PC-3 (cell line): Measurements from ENCODE around the gene HPDL. TPM values are rescaled to one million over a fixed set of nuclear protein-coding genes. Genes with fewer than 3 reads are reported as not detected.

ENCODE experiments used
- ATAC-seq: fragments of 200-7000 bp; cut with Tn5 transposase; 2 replicates; pipeline ENCODE4 v1.9.1; 2020; ENCODE audit warnings: mild to moderate bottlenecking, moderate library complexity
- BruUV-seq: library from RNA; stranded (reverse); fragments of 400-500 nt; replicated peaks from 2 replicates; lab custom pipeline; 2021; lab: Mats Ljungman, UMichigan
- CTCF ChIA-PET: fragments of 300-600 bp; sonication (Branson Sonifier 250); formaldehyde crosslinking; loops from one replicate; lab custom pipeline; 2022; ENCODE audit warnings: antibody characterized with exemption; lab: Charles Lee
- POLR2A ChIA-PET: fragments of 300-600 bp; sonication (Branson Sonifier 250); formaldehyde crosslinking; loops from one replicate; lab custom pipeline; 2022; ENCODE audit warnings: antibody characterized with exemption; ENCODE audit not compliant: unreplicated experiment; lab: Charles Lee
- DNase-seq: peaks from one replicate; pipeline ENCODE4 v3.0.0-alpha.2; 2015
- H2AFZ ChIP-seq: fragments of 300-600 bp; sonication (generic); 2 replicates; pipeline ENCODE4 v1.6.0; 2016; ENCODE audit warnings: antibody characterized with exemption, low read length
- H3F3A ChIP-seq: fragments of 300-600 bp; sonication (generic); one replicate; pipeline ENCODE4 v1.6.0; 2017; ENCODE audit warnings: antibody characterized with exemption, low read length, control low read depth, mild to moderate bottlenecking; ENCODE audit not compliant: unreplicated experiment
- H3K27ac ChIP-seq: fragments of 300-600 bp; sonication (generic); 2 replicates; pipeline ENCODE4 v1.5.1; 2016; ENCODE audit warnings: mild to moderate bottlenecking, low read length
- H3K27me3 ChIP-seq: fragments of 300-600 bp; sonication (generic); 2 replicates; pipeline ENCODE4 v1.6.1; 2016; ENCODE audit warnings: low read length, mixed read lengths
- H3K36me3 ChIP-seq: fragments of 300-600 bp; sonication (generic); 2 replicates; pipeline ENCODE4 v1.6.1; 2016; ENCODE audit warnings: low read depth, mixed run types, low read length, mixed read lengths
- H3K4me1 ChIP-seq: fragments of 300-600 bp; sonication (generic); 2 replicates; pipeline ENCODE4 v1.5.1; 2016; ENCODE audit warnings: low read length; ENCODE audit not compliant: insufficient read depth
- H3K4me2 ChIP-seq: fragments of 300-600 bp; sonication (generic); 2 replicates; pipeline ENCODE4 v1.6.0; 2016; ENCODE audit warnings: low read length
- H3K4me3 ChIP-seq: fragments of 300-600 bp; sonication (generic); 2 replicates; pipeline ENCODE4 v1.5.1; 2016; ENCODE audit warnings: mild to moderate bottlenecking, low read length, mixed read lengths
- H3K79me2 ChIP-seq: fragments of 300-600 bp; sonication (generic); 2 replicates; pipeline ENCODE4 v1.6.1; 2017; ENCODE audit warnings: low read length, mixed read lengths
- H3K9ac ChIP-seq: fragments of 300-600 bp; sonication (generic); 2 replicates; pipeline ENCODE4 v1.6.0; 2016; ENCODE audit warnings: mild to moderate bottlenecking, low read length
- H3K9me2 ChIP-seq: fragments of 300-600 bp; sonication (generic); replicated peaks from 2 replicates; pipeline ENCODE4 v1.6.1; 2016; ENCODE audit warnings: mixed run types, low read length, mixed read lengths
- H3K9me3 ChIP-seq: fragments of 300-600 bp; sonication (generic); 2 replicates; pipeline ENCODE4 v1.6.1; 2016; ENCODE audit warnings: low read length, mixed read lengths
- H4K20me1 ChIP-seq: fragments of 300-600 bp; sonication (generic); 2 replicates; pipeline ENCODE4 v1.6.1; 2016; ENCODE audit warnings: low read length, mixed read lengths
- EZH2 ChIP-seq: fragments of 300-600 bp; sonication (generic); IDR thresholded peaks from one replicate; pipeline ENCODE4 v1.6.1; 2017; ENCODE audit warnings: antibody characterized with exemption, mild to moderate bottlenecking, low read length; ENCODE audit not compliant: unreplicated experiment
- EZH2phosphoT487 ChIP-seq: fragments of 300-600 bp; sonication (generic); IDR thresholded peaks from 2 replicates; pipeline ENCODE4 v1.6.1; 2018; ENCODE audit warnings: mild to moderate bottlenecking, antibody characterized with exemption, low read length, borderline replicate concordance
- intact Hi-C: fragments of 100-400 bp; cut with micrococcal nuclease; formaldehyde crosslinking; loops from 2 replicates; pipeline ENCODE4 v1.9.0; 2023
- total RNA-seq: library from RNA; depleted of rRNA; stranded (reverse); fragments of >200 nt; gene quantifications from 2 replicates; pipeline ENCODE4 v1.2.3, GENCODE V29; 2014
- TF ChIP-seq, protein P1 (sequence below): fragments of 300-600 bp; sonication (generic); conservative IDR thresholded peaks from 2 replicates; pipeline ENCODE4 v1.5.1; 2017; ENCODE audit warnings: antibody characterized with exemption, low read depth, mild to moderate bottlenecking, low read length

Gene HPDL
- total RNA-seq, 1 experiment from 2014 or later = not detected

DNA sequence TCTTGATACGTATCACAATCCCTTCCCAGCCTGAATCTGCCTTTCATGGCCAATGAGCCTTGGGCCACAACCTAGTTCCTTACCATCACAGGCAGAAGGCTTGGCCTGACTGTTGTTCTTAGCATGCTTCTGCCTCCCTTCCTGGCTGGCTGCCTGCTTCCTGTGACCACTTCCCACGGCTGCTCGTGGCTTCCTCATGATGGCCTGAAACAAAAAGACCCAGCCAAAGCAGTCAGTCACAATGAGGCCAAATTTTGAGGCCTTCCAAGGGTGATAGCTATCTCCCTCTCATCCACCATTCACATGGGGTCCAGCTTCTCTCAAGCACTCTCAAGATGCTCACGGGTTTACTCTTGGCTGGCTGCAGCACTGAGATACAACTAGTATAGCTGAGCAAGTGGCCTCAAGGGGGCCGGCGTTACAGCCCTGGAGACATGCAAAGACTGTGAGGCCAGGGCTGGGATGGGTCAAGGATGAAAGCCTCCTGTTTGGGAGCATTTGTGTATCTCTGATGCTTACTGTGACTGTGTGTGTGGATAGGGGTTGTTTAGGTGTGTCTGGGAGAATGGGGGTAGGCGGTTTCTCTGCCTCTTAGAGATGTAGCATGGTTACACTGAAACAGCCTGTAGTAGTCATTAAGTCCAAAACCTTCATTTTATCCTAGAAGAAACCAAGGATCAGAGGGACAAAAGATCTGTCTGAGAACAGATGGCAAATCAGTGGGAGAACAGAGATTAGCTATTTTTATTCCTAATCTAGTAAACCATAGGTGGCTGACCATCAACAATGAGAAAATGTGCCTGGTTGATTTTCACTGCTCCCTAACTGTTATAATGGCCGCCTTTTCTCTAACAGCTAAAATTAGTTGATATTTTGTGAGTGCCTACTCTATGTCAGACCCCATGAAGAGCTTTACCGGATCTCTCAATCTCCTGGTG is 7.9 kb downstream of the HPDL start:
- intact Hi-C loops = no loop called here
- Histone ChIP-seq H3F3A (no peaks in the 10 kb centered on the region), H4K20me1 (no peaks in the 10 kb centered on the region), H3K36me3 (no peaks in the 10 kb centered on the region), H3K4me2 (no peak overlapping the region), H3K9me3 (no peaks in the 10 kb centered on the region), H3K79me2 (peaks cover 10% of the 10 kb centered on the region), H3K9ac (no peak overlapping the region), H3K4me3 (no peak overlapping the region), H3K4me1 (peaks cover 39% of the 10 kb centered on the region), H3K9me2 (no peaks in the 10 kb centered on the region), H2AFZ (no peak overlapping the region), H3K27me3 (no peaks in the 10 kb centered on the region), H3K27ac (peak overlapping the region; percentile 68)
- BruUV-seq = no TSS peak
- DNase-seq (peak; percentile 39), ATAC-seq (no peak)
- CTCF ChIA-PET = interaction anchor here (1.1 kb wide), 1 partner anchor 31 kb away, joined by 7 read pairs; no protein-coding TSS in a partner anchor
- POLR2A ChIA-PET = no interaction called here
- TF ChIP-seq, protein P1, sequence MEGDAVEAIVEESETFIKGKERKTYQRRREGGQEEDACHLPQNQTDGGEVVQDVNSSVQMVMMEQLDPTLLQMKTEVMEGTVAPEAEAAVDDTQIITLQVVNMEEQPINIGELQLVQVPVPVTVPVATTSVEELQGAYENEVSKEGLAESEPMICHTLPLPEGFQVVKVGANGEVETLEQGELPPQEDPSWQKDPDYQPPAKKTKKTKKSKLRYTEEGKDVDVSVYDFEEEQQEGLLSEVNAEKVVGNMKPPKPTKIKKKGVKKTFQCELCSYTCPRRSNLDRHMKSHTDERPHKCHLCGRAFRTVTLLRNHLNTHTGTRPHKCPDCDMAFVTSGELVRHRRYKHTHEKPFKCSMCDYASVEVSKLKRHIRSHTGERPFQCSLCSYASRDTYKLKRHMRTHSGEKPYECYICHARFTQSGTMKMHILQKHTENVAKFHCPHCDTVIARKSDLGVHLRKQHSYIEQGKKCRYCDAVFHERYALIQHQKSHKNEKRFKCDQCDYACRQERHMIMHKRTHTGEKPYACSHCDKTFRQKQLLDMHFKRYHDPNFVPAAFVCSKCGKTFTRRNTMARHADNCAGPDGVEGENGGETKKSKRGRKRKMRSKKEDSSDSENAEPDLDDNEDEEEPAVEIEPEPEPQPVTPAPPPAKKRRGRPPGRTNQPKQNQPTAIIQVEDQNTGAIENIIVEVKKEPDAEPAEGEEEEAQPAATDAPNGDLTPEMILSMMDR = no peak
- TF ChIP-seq EZH2 (no peak), EZH2phosphoT487 (no peak)

DNA sequence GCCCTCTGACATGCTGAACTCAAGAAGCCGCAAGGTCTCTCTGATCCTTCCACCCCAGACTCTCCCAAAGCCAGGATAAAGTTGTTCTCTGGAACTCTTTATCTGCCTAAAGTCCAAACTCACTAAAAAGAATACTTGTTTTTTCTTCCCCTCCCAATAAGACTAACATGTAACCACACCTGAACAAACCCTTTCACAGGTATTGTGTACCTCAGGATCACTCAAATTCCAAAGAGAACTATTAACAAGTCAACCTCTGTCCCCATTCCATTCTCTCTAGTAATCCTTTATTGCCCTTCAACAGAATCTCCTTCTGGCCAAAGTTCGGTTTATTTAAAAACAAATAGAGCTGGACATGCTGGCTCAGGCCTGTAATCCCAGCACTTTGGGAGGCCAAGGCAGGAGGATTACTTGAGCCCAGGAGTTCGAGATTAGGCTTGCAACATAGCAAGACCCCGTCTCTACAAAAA is 9.2 kb downstream of the HPDL start:
- Histone ChIP-seq H3K9ac (no peak overlapping the region), H3K4me1 (peaks cover 40% of the 10 kb centered on the region), H3K27me3 (no peaks in the 10 kb centered on the region), H3K4me3 (0 out of 2 replicates have a peak overlapping the region, but pooled peaks have one; percentile 0), H3K9me3 (no peaks in the 10 kb centered on the region), H3K79me2 (peaks cover 21% of the 10 kb centered on the region), H3K4me2 (peak overlapping the region; percentile 21), H3F3A (no peaks in the 10 kb centered on the region), H2AFZ (no peak overlapping the region), H4K20me1 (no peaks in the 10 kb centered on the region), H3K9me2 (no peaks in the 10 kb centered on the region), H3K36me3 (no peaks in the 10 kb centered on the region), H3K27ac (peak overlapping the region; percentile 68)
- ChIA-PET CTCF (no interaction called here), POLR2A (interaction anchor here (0.6 kb wide), 1 partner anchor 24 kb away, joined by 3 read pairs; no protein-coding TSS in a partner anchor)
- TF ChIP-seq EZH2 = no peak
- TF ChIP-seq EZH2phosphoT487 = no peak
- TF ChIP-seq, protein P1 = no peak
- no TSS peak for BruUV-seq
- intact Hi-C loops = no loop called here
- peak; percentile 91 for DNase-seq
- ATAC-seq = peak; percentile 46
